K562 (cell line): Measurements from ENCODE around the gene CAMK1D. TPM values are rescaled to one million over a fixed set of nuclear protein-coding genes. Genes with fewer than 3 reads are reported as not detected.

Experiments
- ATAC-seq: fragments of 200-7000 bp; cut with Tn5 transposase; 3 replicates; pipeline ENCODE4 v1.9.1; 2020; ENCODE audit warnings: moderate library complexity
- BruUV-seq: library from RNA; stranded (reverse); fragments of 400-500 nt; replicated peaks from 2 replicates; lab custom pipeline; 2021; lab: Mats Ljungman, UMichigan
- CTCF ChIA-PET: fragments of 300-600 bp; formaldehyde crosslinking; extraction: SDS; loops from one replicate; lab custom pipeline; 2021; ENCODE audit warnings: low intra/inter-chr PET ratio; lab: Yijun Ruan, JAX
- POLR2A ChIA-PET: fragments of 300-600, 350-650 bp; sonication (Branson Sonifier 250); formaldehyde crosslinking; extraction: SDS; loops from one replicate; lab custom pipeline; 2021; ENCODE audit warnings: antibody characterized with exemption, inconsistent platforms; lab: Yijun Ruan, JAX
- DNase-seq, 4 experiments: peaks; one replicate each; pipeline versions ENCODE4 v3.0.0 to v3.0.0-alpha.2; 2011 to 2018; ENCODE audit warnings: low spot score in 3 of 4, mixed read lengths in 3 of 4; ENCODE audit errors: extremely low read depth in 1 of 4
- FAIRE-seq: peaks from 2 replicates; lab custom pipeline; 2011; peaks lifted over from hg19 to GRCh38; lab: Jason Lieb, UNC
- H2AFZ ChIP-seq: 2 replicates; pipeline ENCODE4 v1.6.0; 2011; ENCODE audit warnings: low read depth, low read length, control low read depth, inconsistent platforms
- H3K27ac ChIP-seq: fragments of 200-600 bp; 3 replicates; pipeline ENCODE4 v1.8.0; 2011; ENCODE audit warnings: low read depth, mild to moderate bottlenecking, control low read depth, inconsistent platforms, low read length, moderate library complexity, mixed read lengths; ENCODE audit errors: extremely low read depth
- H3K27me3 ChIP-seq, 2 experiments: fragments of 300-600 bp in 1 of 2; 2 replicates in 1 of 2; 3 replicates in 1 of 2; pipeline versions ENCODE4 v1.6.0 to v1.8.0; 2011; ENCODE audit warnings: inconsistent platforms in 2 of 2, low read length in 2 of 2, mild to moderate bottlenecking in 1 of 2, mixed read lengths in 1 of 2, moderate library complexity in 1 of 2; ENCODE audit not compliant: control insufficient read depth in 2 of 2, insufficient read depth in 2 of 2
- H3K36me3 ChIP-seq: fragments of 300-600 bp; 3 replicates; pipeline ENCODE4 v1.8.0; 2011; ENCODE audit warnings: mild to moderate bottlenecking, low read length, inconsistent platforms; ENCODE audit not compliant: control insufficient read depth, insufficient read depth
- H3K4me1 ChIP-seq, 2 experiments: fragments of 200-600 bp in 1 of 2; replicated peaks in 1 of 2; 2 replicates in 1 of 2; 3 replicates in 1 of 2; pipeline versions ENCODE4 v1.5.1 to v1.8.0; 2011; ENCODE audit warnings: inconsistent platforms in 2 of 2, low read length in 2 of 2, mild to moderate bottlenecking in 1 of 2, mixed read lengths in 1 of 2, moderate library complexity in 1 of 2; ENCODE audit not compliant: control insufficient read depth in 2 of 2, insufficient read depth in 2 of 2
- H3K4me2 ChIP-seq: 2 replicates; pipeline ENCODE4 v1.6.1; 2011; ENCODE audit warnings: low read length, control low read depth, inconsistent platforms, mixed read lengths; ENCODE audit not compliant: insufficient read depth
- H3K4me3 ChIP-seq: fragments of 200-600 bp; sonication (generic), shearing (Covaris generic); 2 replicates; pipeline ENCODE4 v1.5.1; 2016; ENCODE audit warnings: control low read depth, inconsistent platforms
- H3K79me2 ChIP-seq: fragments of 200-600 bp; 3 replicates; pipeline ENCODE4 v1.8.0; 2011; ENCODE audit warnings: low read length, inconsistent platforms; ENCODE audit not compliant: control insufficient read depth, insufficient read depth
- H3K9ac ChIP-seq, 2 experiments: 2 replicates each; pipeline versions ENCODE4 v1.6.0 to v1.6.1; 2011; ENCODE audit warnings: low read depth in 2 of 2, low read length in 2 of 2, control low read depth in 1 of 2, inconsistent platforms in 1 of 2, mild to moderate bottlenecking in 1 of 2, mixed read lengths in 1 of 2; ENCODE audit not compliant: insufficient read depth in 1 of 2
- H3K9me1 ChIP-seq: one replicate; pipeline ENCODE4 v1.6.0; 2011; ENCODE audit warnings: inconsistent platforms, mild to moderate bottlenecking, low read length, moderate library complexity; ENCODE audit not compliant: control insufficient read depth, insufficient read depth
- H3K9me3 ChIP-seq: replicated peaks from 2 replicates; pipeline ENCODE4 v1.5.1; 2011; ENCODE audit warnings: low read depth, low read length, inconsistent platforms; ENCODE audit not compliant: control insufficient read depth, insufficient read depth
- H4K20me1 ChIP-seq: replicated peaks from 2 replicates; pipeline ENCODE4 v1.6.1; 2011; ENCODE audit warnings: low read length, inconsistent platforms, mixed read lengths; ENCODE audit not compliant: control insufficient read depth, insufficient read depth
- MAZ ChIP-seq, 2 experiments: fragments of 450-650 bp in 1 of 2; sonication (generic) in 1 of 2; formaldehyde crosslinking; IDR thresholded peaks in 1 of 2; conservative IDR thresholded peaks in 1 of 2; 2 replicates each; pipeline versions ENCODE4 v1.4.0 to v1.5.0; 2020; ENCODE audit warnings: mild to moderate bottlenecking in 1 of 2, missing genetic modification reagents in 1 of 2
- U2AF1 ChIP-seq: fragments of 200-400 bp; formaldehyde crosslinking; optimal IDR thresholded peaks from 2 replicates; pipeline ENCODE3; 2017; ENCODE audit warnings: mild to moderate bottlenecking, low read depth, low read length, moderate library complexity
- XRCC4 ChIP-seq: IDR thresholded peaks from one replicate; pipeline ENCODE4 v1.6.1; 2011; ENCODE audit not compliant: insufficient read depth, insufficient read length; ENCODE audit errors: extremely low read depth
- ZC3H11A ChIP-seq: IDR thresholded peaks from 2 replicates; pipeline ENCODE4 v1.6.1; 2012; ENCODE audit warnings: low read depth, low read length, improper control_type of control experiment
- ZFP1 ChIP-seq: fragments of 450-650 bp; formaldehyde crosslinking; IDR thresholded peaks from 2 replicates; pipeline ENCODE4 v1.4.0; 2020; ENCODE audit warnings: mild to moderate bottlenecking, mixed read lengths
- ZNF12 ChIP-seq: sonication (generic); formaldehyde crosslinking; IDR thresholded peaks from 2 replicates; pipeline ENCODE4 v1.4.0; 2020; ENCODE audit warnings: mild to moderate bottlenecking, missing genetic modification reagents
- ZNF146 ChIP-seq: IDR thresholded peaks from one replicate; pipeline ENCODE4 v1.6.1; 2018; ENCODE audit warnings: missing compliant biosample characterization; ENCODE audit not compliant: unreplicated experiment
- WGBS: fragments of 100-300 bp; shearing (Covaris generic); methylation state at CpG from one replicate; pipeline ENCODE4 v1.1.6; 2016; ENCODE audit warnings: low coverage, mixed read lengths; ENCODE audit not compliant: insufficient coverage; ENCODE audit errors: missing lambda C conversion rate; 5-methylcytosine and 5-hydroxymethylcytosine counted together
- in situ Hi-C: fragments of 300-500 bp; cut with MboI; formaldehyde crosslinking; loops from 4 replicates; pipeline ENCODE4 v1.15.0; 2018; ENCODE audit warnings: inconsistent platforms, mixed read lengths
- intact Hi-C: fragments of 100-400 bp; cut with micrococcal nuclease; formaldehyde crosslinking; loops from 2 replicates; pipeline ENCODE4 v1.14.2; 2022
- polyA plus RNA-seq, 8 experiments: library from polyadenylated mRNA; depleted of rRNA in 4 of 8; stranded (reverse) in 5 of 8; unstranded in 3 of 8; fragments of >200 nt; fragmentation: Nextera tagmentation in 2 of 8; fragmentation: Illumina TruSeq in 1 of 8; extraction: Ambion mirVana in 2 of 8; extraction: Trizol in 1 of 8; gene quantifications; 2 replicates each; pipeline versions ENCODE4 v1.2.1 to v1.2.3, GENCODE V29; 2011 to 2014; ENCODE audit warnings: inconsistent platforms in 1 of 8, missing spikeins in 1 of 8
- total RNA-seq, 7 experiments: library from RNA; depleted of rRNA in 6 of 7; stranded (reverse); fragments of >200 nt in 6 of 7; fragmentation: Illumina TruSeq in 2 of 7; extraction: Trizol in 2 of 7; gene quantifications; 2 replicates each; pipeline versions ENCODE4 v1.2.1 to v1.2.3, GENCODE V29; 2011 to 2021; ENCODE audit warnings: low replicate concordance in 1 of 7
- TF ChIP-seq, protein P1 (sequence below): fragments of 250-450 bp; sonication (Bioruptor Pico); IDR thresholded peaks from 2 replicates; pipeline ENCODE4 v1.4.0; 2020; ENCODE audit warnings: borderline replicate concordance
- TF ChIP-seq, protein P2 (sequence below): fragments of 150-350 bp; conservative IDR thresholded peaks from 2 replicates; pipeline ENCODE4 v1.6.1; 2014; ENCODE audit warnings: low read length
- TF ChIP-seq, protein P3 (sequence below): fragments of 450-650 bp; conservative IDR thresholded peaks from 2 replicates; pipeline ENCODE4 v1.6.1; 2016; ENCODE audit warnings: missing genetic modification characterization, low read depth, mild to moderate bottlenecking, control low read depth, missing compliant biosample characterization
- TF ChIP-seq, protein P4 (sequence below), 2 experiments: IDR thresholded peaks in 1 of 2; conservative IDR thresholded peaks in 1 of 2; 2 replicates each; pipeline ENCODE4 v1.6.1; 2016; ENCODE audit warnings: low read depth in 2 of 2, mild to moderate bottlenecking in 1 of 2, missing compliant biosample characterization in 1 of 2, missing genetic modification characterization in 1 of 2, moderate library complexity in 1 of 2

Gene CAMK1D
- total and polyA plus RNA-seq, 9 of the 15 experiments (the other 6 are each of a cell fraction or from before 2014, with no cell fraction given), result 0.12 to 0.24 (median 0.20) TPM; not detected in 5

DNA sequence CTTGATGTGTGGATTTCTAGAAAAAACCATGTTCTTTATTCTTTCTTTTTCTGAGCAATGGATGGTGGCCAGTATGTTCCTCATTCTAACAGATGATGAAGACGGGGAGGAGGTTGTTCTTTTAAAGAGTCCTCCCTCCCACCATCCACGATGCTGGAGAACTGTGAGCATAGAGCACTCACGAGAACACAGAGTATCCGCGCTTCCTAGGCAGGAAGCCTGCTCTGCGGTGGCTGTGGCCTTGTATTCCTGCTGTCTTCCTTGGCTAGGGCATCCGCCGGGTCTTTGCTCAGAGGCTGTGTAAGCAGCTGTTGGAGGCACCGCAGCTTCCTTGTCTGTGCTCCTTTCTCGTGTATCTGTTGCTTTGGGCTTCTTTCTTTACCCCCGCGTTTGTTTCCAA is 437.9 kb downstream of the CAMK1D start (continued):
- TF ChIP-seq, protein P1, sequence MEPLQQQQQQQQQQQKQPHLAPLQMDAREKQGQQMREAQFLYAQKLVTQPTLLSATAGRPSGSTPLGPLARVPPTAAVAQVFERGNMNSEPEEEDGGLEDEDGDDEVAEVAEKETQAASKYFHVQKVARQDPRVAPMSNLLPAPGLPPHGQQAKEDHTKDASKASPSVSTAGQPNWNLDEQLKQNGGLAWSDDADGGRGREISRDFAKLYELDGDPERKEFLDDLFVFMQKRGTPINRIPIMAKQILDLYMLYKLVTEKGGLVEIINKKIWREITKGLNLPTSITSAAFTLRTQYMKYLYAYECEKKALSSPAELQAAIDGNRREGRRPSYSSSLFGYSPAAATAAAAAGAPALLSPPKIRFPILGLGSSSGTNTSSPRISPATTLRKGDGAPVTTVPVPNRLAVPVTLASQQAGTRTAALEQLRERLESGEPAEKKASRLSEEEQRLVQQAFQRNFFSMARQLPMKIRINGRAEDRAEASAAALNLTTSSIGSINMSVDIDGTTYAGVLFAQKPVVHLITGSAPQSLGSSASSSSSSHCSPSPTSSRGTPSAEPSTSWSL (CRISPR knock-in tag), result no peak
- no peak for TF ChIP-seq MAZ (CRISPR knock-in tag; conservative IDR thresholded peaks at IDR 0.05 in 1 of 2, IDR thresholded peaks at IDR 0.05 in 1 of 2)
- no peak for TF ChIP-seq ZC3H11A
- TF ChIP-seq XRCC4, result no peak

DNA sequence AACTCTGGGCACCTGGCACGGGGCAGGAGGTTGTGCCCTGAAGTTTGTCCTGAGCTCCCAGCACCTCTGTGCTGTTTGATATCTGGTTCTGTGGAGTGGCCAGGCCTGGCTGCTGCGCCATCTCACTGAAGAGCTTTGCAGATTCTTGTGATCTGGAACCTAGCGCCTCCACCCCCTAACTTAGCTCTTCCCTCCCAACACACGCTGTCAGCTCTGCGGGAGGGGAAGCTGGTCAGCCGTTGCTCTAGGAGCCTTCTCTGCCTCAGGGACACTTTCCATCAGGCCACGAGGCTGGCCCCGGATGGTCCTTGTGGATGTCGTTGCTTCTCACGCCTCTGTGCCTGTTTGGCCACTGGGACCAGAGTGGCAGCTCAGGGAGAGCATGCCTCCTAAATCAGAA is 438.9 kb downstream of the CAMK1D start:
- CTCF ChIA-PET, result no interaction called here
- no peaks in the 10 kb centered on the region for H4K20me1 ChIP-seq
- H2AFZ ChIP-seq, result no peak overlapping the region
- no peak overlapping the region for H3K4me2 ChIP-seq
- H3K79me2 ChIP-seq, result no peaks in the 10 kb centered on the region
- POLR2A ChIA-PET, result interaction anchor here (0.6 to 1.1 kb wide), 3 partner anchors 9 to 199 kb away, joined by 3 to 6 read pairs (median 3); no protein-coding TSS in a partner anchor
- WGBS, result 0% methylated on average over 8 of the region's 10 CpGs
- in situ Hi-C loops (no loop called here), intact Hi-C loops (loop anchor here (10.0 kb wide), 2 partner anchors 117 to 287 kb away; no protein-coding TSS in a partner anchor)
- peaks cover 13 to 31% of the 10 kb centered on the region in 2 experiments; a peak in 4 of 5 replicates for H3K27me3 ChIP-seq
- FAIRE-seq, result no peak
- H3K36me3 ChIP-seq, result no peaks in the 10 kb centered on the region
- no TSS peak for BruUV-seq
- H3K9ac ChIP-seq, result no peak overlapping the region
- no peaks in the 10 kb centered on the region for H3K9me1 ChIP-seq
- ATAC-seq, result no peak
- H3K27ac ChIP-seq, result no peak overlapping the region
- no peaks in the 10 kb centered on the region for H3K4me1 ChIP-seq
- no peaks in the 10 kb centered on the region for H3K9me3 ChIP-seq
- no peak for DNase-seq
- no peak overlapping the region for H3K4me3 ChIP-seq
- TF ChIP-seq ZNF12 (CRISPR knock-in tag) (no peak), U2AF1 (no peak), ZNF146 (CRISPR knock-in tag) (no peak), ZFP1 (no peak)
- TF ChIP-seq, protein P2, sequence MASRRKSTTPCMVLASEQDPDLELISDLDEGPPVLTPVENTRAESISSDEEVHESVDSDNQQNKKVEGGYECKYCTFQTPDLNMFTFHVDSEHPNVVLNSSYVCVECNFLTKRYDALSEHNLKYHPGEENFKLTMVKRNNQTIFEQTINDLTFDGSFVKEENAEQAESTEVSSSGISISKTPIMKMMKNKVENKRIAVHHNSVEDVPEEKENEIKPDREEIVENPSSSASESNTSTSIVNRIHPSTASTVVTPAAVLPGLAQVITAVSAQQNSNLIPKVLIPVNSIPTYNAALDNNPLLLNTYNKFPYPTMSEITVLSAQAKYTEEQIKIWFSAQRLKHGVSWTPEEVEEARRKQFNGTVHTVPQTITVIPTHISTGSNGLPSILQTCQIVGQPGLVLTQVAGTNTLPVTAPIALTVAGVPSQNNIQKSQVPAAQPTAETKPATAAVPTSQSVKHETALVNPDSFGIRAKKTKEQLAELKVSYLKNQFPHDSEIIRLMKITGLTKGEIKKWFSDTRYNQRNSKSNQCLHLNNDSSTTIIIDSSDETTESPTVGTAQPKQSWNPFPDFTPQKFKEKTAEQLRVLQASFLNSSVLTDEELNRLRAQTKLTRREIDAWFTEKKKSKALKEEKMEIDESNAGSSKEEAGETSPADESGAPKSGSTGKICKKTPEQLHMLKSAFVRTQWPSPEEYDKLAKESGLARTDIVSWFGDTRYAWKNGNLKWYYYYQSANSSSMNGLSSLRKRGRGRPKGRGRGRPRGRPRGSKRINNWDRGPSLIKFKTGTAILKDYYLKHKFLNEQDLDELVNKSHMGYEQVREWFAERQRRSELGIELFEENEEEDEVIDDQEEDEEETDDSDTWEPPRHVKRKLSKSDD, result no peak
- TF ChIP-seq, protein P3, sequence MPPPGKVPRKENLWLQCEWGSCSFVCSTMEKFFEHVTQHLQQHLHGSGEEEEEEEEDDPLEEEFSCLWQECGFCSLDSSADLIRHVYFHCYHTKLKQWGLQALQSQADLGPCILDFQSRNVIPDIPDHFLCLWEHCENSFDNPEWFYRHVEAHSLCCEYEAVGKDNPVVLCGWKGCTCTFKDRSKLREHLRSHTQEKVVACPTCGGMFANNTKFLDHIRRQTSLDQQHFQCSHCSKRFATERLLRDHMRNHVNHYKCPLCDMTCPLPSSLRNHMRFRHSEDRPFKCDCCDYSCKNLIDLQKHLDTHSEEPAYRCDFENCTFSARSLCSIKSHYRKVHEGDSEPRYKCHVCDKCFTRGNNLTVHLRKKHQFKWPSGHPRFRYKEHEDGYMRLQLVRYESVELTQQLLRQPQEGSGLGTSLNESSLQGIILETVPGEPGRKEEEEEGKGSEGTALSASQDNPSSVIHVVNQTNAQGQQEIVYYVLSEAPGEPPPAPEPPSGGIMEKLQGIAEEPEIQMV, result no peak
- TF ChIP-seq, protein P4, sequence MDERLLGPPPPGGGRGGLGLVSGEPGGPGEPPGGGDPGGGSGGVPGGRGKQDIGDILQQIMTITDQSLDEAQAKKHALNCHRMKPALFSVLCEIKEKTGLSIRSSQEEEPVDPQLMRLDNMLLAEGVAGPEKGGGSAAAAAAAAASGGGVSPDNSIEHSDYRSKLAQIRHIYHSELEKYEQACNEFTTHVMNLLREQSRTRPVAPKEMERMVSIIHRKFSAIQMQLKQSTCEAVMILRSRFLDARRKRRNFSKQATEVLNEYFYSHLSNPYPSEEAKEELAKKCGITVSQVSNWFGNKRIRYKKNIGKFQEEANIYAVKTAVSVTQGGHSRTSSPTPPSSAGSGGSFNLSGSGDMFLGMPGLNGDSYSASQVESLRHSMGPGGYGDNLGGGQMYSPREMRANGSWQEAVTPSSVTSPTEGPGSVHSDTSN (CRISPR knock-in tag; IDR thresholded peaks at IDR 0.05; ENCODE audit: low read depth), result no peak
- TF ChIP-seq, protein P4 (tag; conservative IDR thresholded peaks at IDR 0.05; ENCODE audit: low read depth), result no peak
